ENCODE results near the gene CD96. TPM values are rescaled to one million over a fixed set of nuclear protein-coding genes. Genes with fewer than 3 reads are reported as not detected.
A peak's percentile ranks its signal among the peaks of the same experiment; 100 is the strongest.

Gene CD96
- total RNA-seq, 2 donors from 2014 or later, result 0.33 to 2.6 TPM

DNA sequence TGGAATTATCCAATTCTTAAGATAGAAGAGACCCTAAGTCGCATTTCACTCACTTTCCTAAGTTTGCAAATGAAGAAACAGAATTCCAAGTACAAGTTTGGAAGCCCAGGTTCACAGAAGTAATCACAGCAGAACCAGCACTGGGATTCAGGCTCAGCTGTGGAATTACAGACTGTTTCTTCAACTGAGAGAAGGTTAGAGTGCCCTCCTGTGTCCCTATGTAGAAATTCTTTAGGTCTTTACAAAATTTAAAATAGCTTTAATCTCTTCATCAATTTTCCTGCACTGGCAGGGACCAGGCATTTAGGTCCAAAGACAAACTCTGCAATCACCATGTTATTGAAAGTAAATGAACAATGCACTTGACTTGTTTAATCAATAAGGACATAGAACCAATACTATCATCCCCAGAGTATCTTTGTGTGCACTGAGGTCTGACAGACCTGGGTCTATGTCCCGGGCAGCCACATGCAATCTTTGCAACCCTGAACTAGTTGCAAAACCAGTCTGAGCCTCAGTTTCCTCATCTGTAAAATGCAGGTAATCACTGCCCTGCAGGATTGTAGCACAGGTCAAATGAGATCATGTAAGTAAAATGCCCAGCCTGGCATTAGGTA, 149.4 kb downstream of the CD96 start:
- ATAC-seq (peak; percentile 55), DNase-seq (no peak)

DNA sequence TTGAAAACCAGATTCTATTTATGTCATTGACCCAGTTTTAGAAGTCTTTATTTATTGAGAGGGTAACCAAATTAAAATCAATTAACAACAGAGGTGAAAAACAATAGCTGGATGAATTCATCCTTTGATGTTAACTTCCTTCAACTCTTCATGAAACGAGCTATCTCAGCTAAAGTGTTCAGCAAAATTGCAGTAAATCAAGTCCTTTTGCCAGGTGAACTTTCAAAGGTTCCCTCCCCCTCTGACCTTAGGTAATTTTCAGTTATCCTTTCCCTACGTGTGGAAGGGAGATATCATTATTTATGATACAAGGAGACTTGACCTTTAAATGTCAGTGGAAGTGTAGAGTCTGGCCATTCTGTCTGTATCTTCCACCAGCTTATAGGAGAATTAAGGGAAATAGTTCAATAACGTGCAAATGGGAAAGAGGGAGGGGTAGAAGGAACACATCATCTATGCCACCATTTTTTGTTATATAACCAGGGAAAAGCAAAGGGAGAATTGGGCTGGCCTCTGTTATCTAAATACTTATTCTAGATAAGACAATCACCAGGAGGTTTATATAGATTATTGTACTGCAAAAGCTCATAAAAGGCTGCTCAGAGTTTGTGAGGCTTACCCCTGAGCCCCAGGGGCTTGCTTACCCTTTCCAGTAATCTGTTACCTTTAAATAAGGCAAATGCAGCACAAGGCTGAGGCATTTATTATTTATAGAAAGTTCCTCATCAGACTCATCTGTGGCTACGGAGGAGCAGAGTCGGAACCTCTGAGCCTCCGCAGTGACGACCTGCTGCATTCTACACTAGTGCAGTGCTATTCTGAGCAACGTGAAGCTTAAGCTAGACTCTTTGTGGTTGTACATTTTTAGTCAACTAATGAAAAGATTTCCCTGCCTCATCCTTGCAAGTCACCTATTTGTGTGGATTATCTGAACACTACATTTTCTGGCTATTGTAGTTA, 150.9 kb downstream of the CD96 start:
- TF ChIP-seq POLR2A (IDR thresholded peaks at IDR 0.05), result no peak
- TF ChIP-seq, protein P1, sequence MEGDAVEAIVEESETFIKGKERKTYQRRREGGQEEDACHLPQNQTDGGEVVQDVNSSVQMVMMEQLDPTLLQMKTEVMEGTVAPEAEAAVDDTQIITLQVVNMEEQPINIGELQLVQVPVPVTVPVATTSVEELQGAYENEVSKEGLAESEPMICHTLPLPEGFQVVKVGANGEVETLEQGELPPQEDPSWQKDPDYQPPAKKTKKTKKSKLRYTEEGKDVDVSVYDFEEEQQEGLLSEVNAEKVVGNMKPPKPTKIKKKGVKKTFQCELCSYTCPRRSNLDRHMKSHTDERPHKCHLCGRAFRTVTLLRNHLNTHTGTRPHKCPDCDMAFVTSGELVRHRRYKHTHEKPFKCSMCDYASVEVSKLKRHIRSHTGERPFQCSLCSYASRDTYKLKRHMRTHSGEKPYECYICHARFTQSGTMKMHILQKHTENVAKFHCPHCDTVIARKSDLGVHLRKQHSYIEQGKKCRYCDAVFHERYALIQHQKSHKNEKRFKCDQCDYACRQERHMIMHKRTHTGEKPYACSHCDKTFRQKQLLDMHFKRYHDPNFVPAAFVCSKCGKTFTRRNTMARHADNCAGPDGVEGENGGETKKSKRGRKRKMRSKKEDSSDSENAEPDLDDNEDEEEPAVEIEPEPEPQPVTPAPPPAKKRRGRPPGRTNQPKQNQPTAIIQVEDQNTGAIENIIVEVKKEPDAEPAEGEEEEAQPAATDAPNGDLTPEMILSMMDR (IDR thresholded peaks at IDR 0.05), result no peak
- Histone ChIP-seq H3K9me3 (no peaks in the 10 kb centered on the region), H3K4me3 (no peak overlapping the region), H3K27ac (no peak overlapping the region), H3K4me1 (no peaks in the 10 kb centered on the region), H3K27me3 (no peaks in the 10 kb centered on the region), H3K36me3 (replicated peaks in 1 of 2; ENCODE audit: insufficient read depth in 1 of 2, low read depth in 2 of 2) (no peaks in the 10 kb centered on the region)
- ATAC-seq (no peak), DNase-seq (no peak)
- intact Hi-C loops (cut with DNase I), result no loop called here
- whole genome bisulfite sequencing, 2 donors, result 61 to 65% methylated on average over 8 of the region's 8 CpGs

More for the DNA sequence above, 149.4 kb downstream of the CD96 start:
- 44 to 46% methylated on average over 2 of the region's 2 CpGs for WGBS, 2 donors
- Histone ChIP-seq H3K4me3 (no peak overlapping the region), H3K9me3 (no peaks in the 10 kb centered on the region), H3K27ac (no peak overlapping the region), H3K27me3 (no peaks in the 10 kb centered on the region), H3K4me1 (no peaks in the 10 kb centered on the region), H3K36me3 (replicated peaks in 1 of 2; ENCODE audit: insufficient read depth in 1 of 2, low read depth in 2 of 2) (no peaks in the 10 kb centered on the region)
- intact Hi-C loops (cut with DNase I), result no loop called here
- TF ChIP-seq, protein P1 (IDR thresholded peaks at IDR 0.05), result peak in 6 of 7 experiments; percentile 8 to 44 (median 34)
- TF ChIP-seq POLR2A (IDR thresholded peaks at IDR 0.05), result no peak

DNA sequence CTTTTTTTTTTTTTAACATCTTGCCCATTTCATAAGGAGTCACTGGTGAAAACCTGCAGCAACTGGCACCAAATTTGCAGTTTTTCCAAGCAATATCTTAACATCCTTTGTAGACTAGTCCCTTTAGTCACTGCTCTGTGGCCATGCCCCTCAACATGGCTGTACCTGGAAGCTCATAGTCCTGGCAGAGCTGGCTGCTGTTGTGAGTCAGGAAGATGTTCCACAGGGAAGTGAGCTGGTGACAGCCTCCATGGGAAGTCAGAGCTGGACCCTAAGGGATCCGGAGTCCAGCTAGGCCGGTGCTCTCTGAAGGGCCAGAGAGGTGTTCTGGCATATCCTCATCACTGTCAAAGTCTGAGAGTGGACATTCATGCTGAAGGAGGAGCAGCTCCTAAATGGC, 152.5 kb downstream of the CD96 start:
- H3K4me1 ChIP-seq, result no peaks in the 10 kb centered on the region
- TF ChIP-seq, protein P1 (IDR thresholded peaks at IDR 0.05), result no peak
- TF ChIP-seq POLR2A (IDR thresholded peaks at IDR 0.05), result no peak
- H3K4me3 ChIP-seq, result no peak overlapping the region
- no peak for DNase-seq
- H3K27me3 ChIP-seq, result no peaks in the 10 kb centered on the region
- no peaks in the 10 kb centered on the region for H3K9me3 ChIP-seq
- ATAC-seq, result no peak
- H3K27ac ChIP-seq, result no peak overlapping the region
- WGBS, 2 donors, result 86 to 100% methylated on average over 2 of the region's 2 CpGs
- intact Hi-C loops (cut with DNase I), result no loop called here
- no peaks in the 10 kb centered on the region for H3K36me3 ChIP-seq (replicated peaks in 1 of 2; ENCODE audit: insufficient read depth in 1 of 2, low read depth in 2 of 2)

DNA sequence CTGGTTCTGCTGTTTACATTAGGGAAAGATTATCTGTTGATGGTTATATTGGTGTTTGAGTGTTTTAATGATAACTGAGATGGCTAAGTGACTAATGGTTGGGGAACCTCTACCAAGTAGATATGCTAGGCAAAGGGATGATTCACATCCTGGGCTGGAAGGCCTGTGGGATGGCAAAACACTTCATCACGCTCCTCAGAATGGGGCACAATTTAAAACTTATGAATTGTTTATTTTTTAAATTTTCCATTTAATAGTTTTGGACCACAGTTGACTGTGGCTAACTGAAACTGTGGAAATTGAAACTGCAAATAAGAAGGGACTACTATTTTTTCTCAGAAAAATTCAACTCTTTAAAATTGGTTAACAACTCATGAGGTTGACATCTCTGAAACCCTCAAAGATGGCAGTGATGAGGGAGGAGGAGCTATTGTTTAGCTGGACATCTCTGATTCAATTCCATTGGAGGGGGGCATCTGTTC, 153.7 kb downstream of the CD96 start:
- intact Hi-C loops (cut with DNase I), result no loop called here
- DNase-seq (no peak), ATAC-seq (no peak)
- no peaks in the 10 kb centered on the region for H3K4me1 ChIP-seq
- H3K36me3 ChIP-seq (replicated peaks in 1 of 2; ENCODE audit: insufficient read depth in 1 of 2, low read depth in 2 of 2), result no peaks in the 10 kb centered on the region
- H3K9me3 ChIP-seq, result no peaks in the 10 kb centered on the region
- H3K27me3 ChIP-seq, result no peaks in the 10 kb centered on the region
- H3K4me3 ChIP-seq, result no peak overlapping the region
- 67 to 76% methylated on average over 1 of the region's 1 CpG for WGBS, 2 donors
- H3K27ac ChIP-seq, result no peak overlapping the region
- TF ChIP-seq, protein P1 (IDR thresholded peaks at IDR 0.05), result no peak
- TF ChIP-seq POLR2A (IDR thresholded peaks at IDR 0.05), result no peak

All from body of pancreas (tissue), 4 donors.